H1 (cell line): ENCODE results near the gene NLRC5. TPM values are rescaled to one million over a fixed set of nuclear protein-coding genes. Genes with fewer than 3 reads are reported as not detected.

Source experiments
- CTCF ChIA-PET: fragments of 300-600 bp; sonication (Branson Sonifier 250); formaldehyde crosslinking; loops from one replicate; lab custom pipeline; 2021; ENCODE audit not compliant: partially characterized antibody; lab: Charles Lee
- POLR2A ChIA-PET: fragments of 300-600 bp; sonication (Branson Sonifier 250); formaldehyde crosslinking; loops from one replicate; lab custom pipeline; 2021; ENCODE audit warnings: inconsistent platforms; ENCODE audit not compliant: partially characterized antibody; lab: Charles Lee
- DNase-seq, 2 experiments: peaks; one replicate each; pipeline versions ENCODE4 v3.0.0 to v3.0.0-alpha.2; 2010 to 2022; ENCODE audit warnings: low spot score in 2 of 2, low read depth in 1 of 2, mixed read lengths in 1 of 2
- FAIRE-seq: peaks from 2 replicates; lab custom pipeline; 2011; peaks lifted over from hg19 to GRCh38; lab: Jason Lieb, UNC
- H2AFZ ChIP-seq: 2 replicates; pipeline ENCODE4 v1.8.1; 2012; ENCODE audit warnings: low read length, inconsistent platforms
- H2AK5ac ChIP-seq: 2 replicates; pipeline ENCODE4 v1.6.1; 2013; ENCODE audit warnings: low read depth, low read length
- H2BK120ac ChIP-seq: replicated peaks from 2 replicates; pipeline ENCODE3; 2013; ENCODE audit warnings: low read depth, low read length, inconsistent platforms
- H2BK12ac ChIP-seq: 2 replicates; pipeline ENCODE4 v1.6.1; 2013; ENCODE audit warnings: low read depth, low read length
- H2BK15ac ChIP-seq: 2 replicates; pipeline ENCODE4 v1.6.1; 2013; ENCODE audit warnings: low read length
- H2BK20ac ChIP-seq: 2 replicates; pipeline ENCODE4 v1.6.1; 2013; ENCODE audit warnings: low read length
- H2BK5ac ChIP-seq: 2 replicates; pipeline ENCODE4 v1.6.1; 2013; ENCODE audit warnings: low read depth, low read length
- H3K14ac ChIP-seq: 2 replicates; pipeline ENCODE4 v1.6.1; 2013; ENCODE audit warnings: inconsistent platforms; ENCODE audit not compliant: insufficient read length
- H3K18ac ChIP-seq: 2 replicates; pipeline ENCODE4 v1.6.1; 2013; ENCODE audit warnings: low read length; ENCODE audit errors: extremely low read depth
- H3K23ac ChIP-seq: 2 replicates; pipeline ENCODE4 v1.6.1; 2013; ENCODE audit warnings: inconsistent platforms; ENCODE audit not compliant: insufficient read length
- H3K23me2 ChIP-seq: 2 replicates; pipeline ENCODE4 v1.6.1; 2013; ENCODE audit warnings: low read depth, low read length
- H3K27ac ChIP-seq: 2 replicates; pipeline ENCODE4 v1.6.1; 2011; ENCODE audit warnings: low read depth, low read length, inconsistent platforms
- H3K27me3 ChIP-seq, 4 experiments: replicated peaks in 1 of 4; 1 replicate in 1 of 4; 2 replicates in 3 of 4; pipeline versions ENCODE4 v1.6.1 to v1.8.1; 2011 to 2013; ENCODE audit warnings: low read length in 3 of 4, mild to moderate bottlenecking in 3 of 4, inconsistent platforms in 2 of 4, mixed read lengths in 2 of 4, moderate library complexity in 1 of 4; ENCODE audit not compliant: control insufficient read depth in 3 of 4, insufficient read depth in 3 of 4; ENCODE audit errors: extremely low read depth in 1 of 4
- H3K36me3 ChIP-seq, 4 experiments: 2 replicates each; pipeline versions ENCODE4 v1.6.1 to v1.8.1; 2011 to 2013; ENCODE audit warnings: mild to moderate bottlenecking in 4 of 4, low read length in 3 of 4, moderate library complexity in 2 of 4, control low read depth in 1 of 4, inconsistent platforms in 1 of 4; ENCODE audit not compliant: insufficient read depth in 4 of 4, control insufficient read depth in 2 of 4
- H3K4ac ChIP-seq: replicated peaks from 2 replicates; pipeline ENCODE3; 2013; ENCODE audit warnings: low read length, low read depth, mixed read lengths, inconsistent platforms; ENCODE audit not compliant: insufficient read length
- H3K4me1 ChIP-seq, 4 experiments: replicated peaks in 1 of 4; 1 replicate in 1 of 4; 2 replicates in 3 of 4; pipeline versions ENCODE4 v1.6.1 to v1.8.1; 2011 to 2013; ENCODE audit warnings: low read length in 3 of 4, inconsistent platforms in 2 of 4, mixed read lengths in 1 of 4; ENCODE audit not compliant: insufficient read depth in 4 of 4, control insufficient read depth in 3 of 4
- H3K4me2 ChIP-seq, 2 experiments: 2 replicates each; pipeline versions ENCODE4 v1.6.1 to v1.8.1; 2011 to 2013; ENCODE audit warnings: low read depth in 2 of 2, low read length in 2 of 2, control low read depth in 1 of 2, inconsistent platforms in 1 of 2, mild to moderate bottlenecking in 1 of 2; ENCODE audit not compliant: insufficient read depth in 1 of 2
- H3K4me3 ChIP-seq, 4 experiments: fragments of 200-600, 300-600 bp in 1 of 4; sonication (generic), shearing (Covaris generic), sonication (Bioruptor Twin) in 1 of 4; 2 replicates each; pipeline versions ENCODE4 v1.5.1 to v1.8.1; 2011 to 2016; ENCODE audit warnings: low read length in 4 of 4, low read depth in 3 of 4, control low read depth in 2 of 4, inconsistent platforms in 2 of 4, mild to moderate bottlenecking in 2 of 4, mixed read lengths in 1 of 4, moderate library complexity in 1 of 4; ENCODE audit not compliant: insufficient read depth in 2 of 4; ENCODE audit errors: extremely low read depth in 1 of 4
- H3K56ac ChIP-seq: replicated peaks from 2 replicates; pipeline ENCODE3; 2013; ENCODE audit warnings: low read depth, mild to moderate bottlenecking, mixed read lengths, low read length, inconsistent platforms; ENCODE audit not compliant: insufficient read length
- H3K79me1 ChIP-seq: 2 replicates; pipeline ENCODE4 v1.6.1; 2013; ENCODE audit warnings: low read depth, low read length, control low read depth
- H3K79me2 ChIP-seq, 2 experiments: 2 replicates each; pipeline versions ENCODE4 v1.6.1 to v1.8.1; 2012 to 2013; ENCODE audit warnings: low read length in 2 of 2, mild to moderate bottlenecking in 2 of 2, inconsistent platforms in 1 of 2; ENCODE audit not compliant: insufficient read depth in 2 of 2, control insufficient read depth in 1 of 2
- H3K9ac ChIP-seq, 4 experiments: replicated peaks in 1 of 4; 1 replicate in 1 of 4; 2 replicates in 3 of 4; pipeline versions ENCODE4 v1.6.1 to v1.8.1; 2011 to 2013; ENCODE audit warnings: low read depth in 3 of 4, low read length in 3 of 4, control low read depth in 2 of 4, mild to moderate bottlenecking in 2 of 4, moderate library complexity in 2 of 4, inconsistent platforms in 1 of 4; ENCODE audit errors: extremely low read depth in 1 of 4
- H3K9me3 ChIP-seq, 2 experiments: 2 replicates each; pipeline versions ENCODE4 v1.6.1 to v1.8.1; 2012 to 2013; ENCODE audit warnings: mild to moderate bottlenecking in 2 of 2, moderate library complexity in 2 of 2, control low read depth in 1 of 2, inconsistent platforms in 1 of 2, low read depth in 1 of 2, low read length in 1 of 2, mixed read lengths in 1 of 2; ENCODE audit not compliant: insufficient read depth in 2 of 2
- H4K20me1 ChIP-seq, 2 experiments: replicated peaks in 1 of 2; 2 replicates each; pipeline versions ENCODE3 to v1.8.1; 2011 to 2013; ENCODE audit warnings: inconsistent platforms in 2 of 2, low read length in 2 of 2, mild to moderate bottlenecking in 1 of 2; ENCODE audit not compliant: insufficient read depth in 2 of 2, control insufficient read depth in 1 of 2
- H4K5ac ChIP-seq: 2 replicates; pipeline ENCODE4 v1.6.1; 2013; ENCODE audit warnings: low read length, low read depth, mixed read lengths, inconsistent platforms; ENCODE audit not compliant: insufficient read length
- H4K8ac ChIP-seq: 2 replicates; pipeline ENCODE4 v1.8.0; 2013; ENCODE audit warnings: mild to moderate bottlenecking, moderate library complexity, low read length, inconsistent platforms; ENCODE audit not compliant: insufficient read depth; ENCODE audit errors: extremely low read depth
- H4K91ac ChIP-seq: replicated peaks from 2 replicates; pipeline ENCODE3; 2013; ENCODE audit warnings: low read length, mixed read lengths, inconsistent platforms; ENCODE audit not compliant: insufficient read length
- ASH2L ChIP-seq: fragments of 200-600, 300-600 bp; sonication (generic); IDR thresholded peaks from one replicate; pipeline ENCODE4 v1.7.1; 2017; ENCODE audit warnings: low read length
- ATF2 ChIP-seq: IDR thresholded peaks from 2 replicates; pipeline ENCODE4 v1.6.1; 2012; ENCODE audit warnings: low read length, inconsistent platforms
- CEBPB ChIP-seq: IDR thresholded peaks from 2 replicates; pipeline ENCODE4 v1.6.1; 2012; ENCODE audit warnings: low read depth, low read length
- FOSL1 ChIP-seq: IDR thresholded peaks from 2 replicates; pipeline ENCODE4 v1.6.1; 2011; ENCODE audit warnings: mild to moderate bottlenecking, low read depth, low read length, moderate library complexity; ENCODE audit not compliant: insufficient read depth
- KDM1A ChIP-seq: fragments of 200-600, 300-600 bp; sonication (generic); IDR thresholded peaks from 2 replicates; pipeline ENCODE4 v1.7.1; 2016; ENCODE audit warnings: mild to moderate bottlenecking, low read length, borderline replicate concordance
- NANOG ChIP-seq: IDR thresholded peaks from 2 replicates; pipeline ENCODE4 v1.6.1; 2011; ENCODE audit warnings: low read length, low read depth, mild to moderate bottlenecking, inconsistent platforms; ENCODE audit not compliant: insufficient read depth, poor library complexity, severe bottlenecking
- RAD21 ChIP-seq, 2 experiments: IDR thresholded peaks in 1 of 2; conservative IDR thresholded peaks in 1 of 2; 2 replicates each; pipeline ENCODE4 v1.6.1; 2011; ENCODE audit warnings: low read depth in 2 of 2, low read length in 2 of 2, improper control_type of control experiment in 1 of 2, inconsistent platforms in 1 of 2, mild to moderate bottlenecking in 1 of 2, moderate library complexity in 1 of 2
- RBBP5 ChIP-seq: IDR thresholded peaks from 2 replicates; pipeline ENCODE4 v1.7.1; 2012; ENCODE audit warnings: low read depth, mild to moderate bottlenecking, inconsistent platforms, low read length, moderate library complexity, borderline replicate concordance
- RFX5 ChIP-seq: IDR thresholded peaks from 2 replicates; pipeline ENCODE4 v1.6.1; 2011; ENCODE audit warnings: low read depth, low read length, improper control_type of control experiment, borderline replicate concordance
- SIX5 ChIP-seq: IDR thresholded peaks from 2 replicates; pipeline ENCODE4 v1.6.1; 2011; ENCODE audit warnings: mild to moderate bottlenecking, low read depth, low read length
- SP1 ChIP-seq: IDR thresholded peaks from 2 replicates; pipeline ENCODE4 v1.6.1; 2011; ENCODE audit warnings: low read depth, low read length
- TBP ChIP-seq: IDR thresholded peaks from 2 replicates; pipeline ENCODE4 v1.6.1; 2011; ENCODE audit warnings: low read depth, low read length, improper control_type of control experiment
- ZNF274 ChIP-seq: IDR thresholded peaks from 2 replicates; pipeline ENCODE4 v1.7.0; 2012; ENCODE audit warnings: low read length, borderline replicate concordance; ENCODE audit errors: extremely low read depth
- WGBS, 2 experiments: shearing (Covaris generic) in 1 of 2; methylation state at CpG; one replicate each; pipeline versions ENCODE4 v1.1.6 to v1.1.7; 2013 to 2015; ENCODE audit warnings: low lambda C conversion rate in 2 of 2, mixed read lengths in 2 of 2, inconsistent platforms in 1 of 2, low coverage in 1 of 2, missing lambda C conversion rate in 1 of 2; ENCODE audit not compliant: insufficient replicate concordance in 2 of 2, insufficient coverage in 1 of 2, insufficient read length in 1 of 2; ENCODE audit errors: extremely low coverage in 1 of 2, missing lambda C conversion rate in 1 of 2; 5-methylcytosine and 5-hydroxymethylcytosine counted together
- polyA plus RNA-seq, 7 experiments: library from polyadenylated mRNA; depleted of rRNA in 3 of 7; stranded (reverse) in 5 of 7; unstranded in 2 of 7; fragments of >200 nt in 5 of 7; fragments of 200-250 nt in 2 of 7; gene quantifications; 1 replicate in 5 of 7; 2 replicates in 1 of 7; 4 replicates in 1 of 7; pipeline versions ENCODE4 v1.2.1 to v1.2.3, GENCODE V29; 2011 to 2013; ENCODE audit warnings: missing spikeins in 2 of 7, mixed read lengths in 2 of 7
- total RNA-seq: library from RNA; stranded (reverse); fragmentation: NEBNext Ultra II Directional; extraction: Animal tissue kit (Norgen Biotek cat#: 25700); gene quantifications from 2 replicates; pipeline ENCODE4 v1.2.1, GENCODE V29; 2021

NLRC5 gene
- total and polyA plus RNA-seq, 2 of the 8 experiments (the other 6 are each of a cell fraction or from before 2014, with no cell fraction given): 2.2 to 3.2 TPM

DNA sequence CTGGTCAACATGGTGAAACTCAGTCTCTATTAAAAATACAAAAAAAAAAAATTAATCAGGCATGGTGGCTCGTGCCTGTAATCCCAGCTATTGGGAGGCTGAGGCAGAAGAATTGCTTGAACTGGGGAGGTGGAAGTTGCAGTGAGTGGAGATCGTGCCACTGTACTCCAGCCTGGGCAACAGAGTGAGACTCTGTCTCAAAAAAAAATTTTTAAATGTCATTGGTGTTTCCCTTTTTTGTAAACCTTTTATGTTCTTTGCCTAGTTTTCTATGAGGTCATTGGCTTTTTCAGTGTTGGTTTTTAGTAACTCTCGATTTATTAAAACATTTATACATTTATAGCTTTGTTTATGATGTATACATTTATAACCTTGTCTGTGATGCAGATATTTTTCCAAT lies 18.2 kb downstream of the NLRC5 start:
- Histone ChIP-seq H4K91ac (no peak overlapping the region), H4K5ac (no peak overlapping the region), H3K27ac (no peak overlapping the region), H3K9ac (no peak overlapping the region), H3K27me3 (no peaks in the 10 kb centered on the region), H3K4me1 (peaks cover 0 to 11% (median 6%) of the 10 kb centered on the region in 4 experiments; a peak in 4 of 7 replicates), H3K14ac (no peak overlapping the region), H3K9me3 (no peaks in the 10 kb centered on the region), H2AK5ac (no peak overlapping the region), H2BK5ac (no peak overlapping the region), H2AFZ (no peak overlapping the region), H4K8ac (no peak overlapping the region), H2BK20ac (no peak overlapping the region), H3K79me2 (no peaks in the 10 kb centered on the region), H3K4me3 (no peak overlapping the region), H3K56ac (no peak overlapping the region), H2BK15ac (no peak overlapping the region), H3K23ac (no peak overlapping the region), H3K4ac (no peak overlapping the region), H4K20me1 (no peaks in the 10 kb centered on the region), H3K36me3 (no peaks in the 10 kb centered on the region), H3K18ac (no peak overlapping the region), H2BK12ac (no peak overlapping the region), H3K23me2 (no peaks in the 10 kb centered on the region), H2BK120ac (no peak overlapping the region), H3K79me1 (no peaks in the 10 kb centered on the region), H3K4me2 (no peak overlapping the region)
- POLR2A ChIA-PET: interaction anchor here (0.9 kb wide), 1 partner anchor 9 kb away, joined by 3 read pairs; no protein-coding TSS in a partner anchor
- DNase-seq (no peak), FAIRE-seq (no peak)
- 82% methylated on average over 3 of the region's 3 CpGs; no CpG with 5 or more reads in 1 of the 2 experiments for WGBS, 2 experiments
- TF ChIP-seq CEBPB (no peak), RFX5 (no peak), RAD21 (IDR thresholded peaks at IDR 0.05 in 1 of 2, conservative IDR thresholded peaks at IDR 0.05 in 1 of 2; ENCODE audit: low read depth in 2 of 2, low read length in 2 of 2) (no peak), FOSL1 (no peak), TBP (no peak), ATF2 (no peak), KDM1A (no peak), SP1 (no peak), RBBP5 (no peak), SIX5 (no peak), ZNF274 (no peak), ASH2L (no peak), NANOG (no peak)
- CTCF ChIA-PET: interaction anchor here (0.6 to 1.3 kb wide), 2 partner anchors 18 to 39 kb away, joined by 3 to 5 read pairs; partner anchors contain the start of gene NLRC5
